Vagina (tissue), 2 donors: Measurements from ENCODE around the gene INPP5A. TPM values are rescaled to one million over a fixed set of nuclear protein-coding genes. Genes with fewer than 3 reads are reported as not detected.

Source experiments
- DNase-seq, 2 donors: peaks; one replicate each; pipeline ENCODE4 v3.0.0-alpha.2; 2017; ENCODE audit errors: extremely low spot score in 2 of 2
- H3K27ac ChIP-seq: fragments of 200-600 bp; sonication (generic); one replicate; pipeline ENCODE4 v1.5.1; 2019
- H3K27me3 ChIP-seq: fragments of 200-600 bp; sonication (generic); one replicate; pipeline ENCODE4 v1.5.1; 2019
- H3K36me3 ChIP-seq, 2 donors: fragments of 200-600 bp; sonication (generic); one replicate each; pipeline ENCODE4 v1.5.1; 2017 to 2019
- H3K4me1 ChIP-seq: fragments of 200-600 bp; sonication (generic); one replicate; pipeline ENCODE4 v1.5.1; 2019
- H3K4me3 ChIP-seq, 2 donors: fragments of 200-600 bp; sonication (generic); 1 replicate in 1 of 2; 2 replicates in 1 of 2; pipeline ENCODE4 v1.5.1; 2016 to 2019
- H3K9me3 ChIP-seq: fragments of 200-600 bp; sonication (generic); one replicate; pipeline ENCODE4 v1.5.1; 2019
- CTCF ChIP-seq, 3 experiments: fragments of 450-650 bp in 2 of 3; fragments of 200-600 bp in 1 of 3; sonication (generic) in 1 of 3; IDR thresholded peaks; one replicate each; pipeline ENCODE4 v1.5.1; 2017 to 2019; ENCODE audit warnings: antibody characterized with exemption in 3 of 3, mild to moderate bottlenecking in 2 of 3, moderate library complexity in 2 of 3
- POLR2A ChIP-seq, 2 donors: fragments of 450-650 bp; IDR thresholded peaks; one replicate each; pipeline ENCODE4 v1.6.1; 2017; ENCODE audit warnings: antibody characterized with exemption in 2 of 2, mild to moderate bottlenecking in 2 of 2, moderate library complexity in 2 of 2
- POLR2AphosphoS5 ChIP-seq, 2 donors: sonication (generic); formaldehyde crosslinking; IDR thresholded peaks; one replicate each; pipeline ENCODE4 v1.9.0; 2017; ENCODE audit warnings: antibody characterized with exemption in 2 of 2, mild to moderate bottlenecking in 2 of 2, low read depth in 1 of 2; ENCODE audit not compliant: insufficient read depth in 1 of 2
- intact Hi-C: fragments of 100-400 bp; cut with DNase I; formaldehyde crosslinking; loops from one replicate; pipeline ENCODE4 v1.15.1; 2023
- total RNA-seq: library from RNA; depleted of rRNA; stranded (reverse); fragments of >200 nt; gene quantifications from one replicate; pipeline ENCODE4 v1.2.3, GENCODE V29; 2016

Gene INPP5A
- total RNA-seq, 1 donor from 2014 or later, result 24.3 TPM

- no peaks in the 10 kb centered on the region for H3K27me3 ChIP-seq
- intact Hi-C loops, result no loop called here
- H3K4me1 ChIP-seq, result peaks cover 6% of the 10 kb centered on the region
Observed at GRCh38 chr10:132656283-132657126, 118.9 kb downstream of the INPP5A start.

GRCh38 chr10:132657127-132657706 is 119.6 kb downstream of the INPP5A start:
- Histone ChIP-seq H3K36me3 (peaks cover 0 to 14% of the 10 kb centered on the region in 2 donors), H3K9me3 (no peaks in the 10 kb centered on the region), H3K4me1 (peaks cover 6% of the 10 kb centered on the region), H3K27ac (no peak overlapping the region), H3K4me3 (no peak overlapping the region), H3K27me3 (no peaks in the 10 kb centered on the region)
- DNase-seq, result no peak
- TF ChIP-seq CTCF (IDR thresholded peaks at IDR 0.05) (no peak), POLR2A (IDR thresholded peaks at IDR 0.05) (no peak), POLR2AphosphoS5 (IDR thresholded peaks at IDR 0.05; ENCODE audit: insufficient read depth in 1 of 2, low read depth in 1 of 2) (no peak)
- intact Hi-C loops, result no loop called here

More at GRCh38 chr10:132656283-132657126, 118.9 kb downstream of the INPP5A start:
- H3K9me3 ChIP-seq, result no peaks in the 10 kb centered on the region
- H3K4me3 ChIP-seq, result no peak overlapping the region
- no peak overlapping the region for H3K27ac ChIP-seq
- no peak for DNase-seq
- H3K36me3 ChIP-seq, result peaks cover 0 to 14% of the 10 kb centered on the region in 2 donors
- no peak for TF ChIP-seq CTCF (IDR thresholded peaks at IDR 0.05)
- TF ChIP-seq POLR2AphosphoS5 (IDR thresholded peaks at IDR 0.05; ENCODE audit: insufficient read depth in 1 of 2, low read depth in 1 of 2), result no peak
- TF ChIP-seq POLR2A (IDR thresholded peaks at IDR 0.05), result no peak

- Histone ChIP-seq H3K36me3 (peaks cover 0 to 10% of the 10 kb centered on the region in 2 donors), H3K27ac (no peak overlapping the region), H3K4me1 (peaks cover 6% of the 10 kb centered on the region), H3K4me3 (no peak overlapping the region), H3K9me3 (no peaks in the 10 kb centered on the region), H3K27me3 (no peaks in the 10 kb centered on the region)
- intact Hi-C loops, result no loop called here
- no peak for DNase-seq
- TF ChIP-seq POLR2A (IDR thresholded peaks at IDR 0.05), result no peak
- TF ChIP-seq CTCF (IDR thresholded peaks at IDR 0.05), result no peak
- no peak for TF ChIP-seq POLR2AphosphoS5 (IDR thresholded peaks at IDR 0.05; ENCODE audit: insufficient read depth in 1 of 2, low read depth in 1 of 2)
Observed at GRCh38 chr10:132657748-132658147, 120.2 kb downstream of the INPP5A start.

GRCh38 chr10:132658546-132659205 is 121.1 kb downstream of the INPP5A start:
- Histone ChIP-seq H3K4me1 (peaks cover 6% of the 10 kb centered on the region), H3K4me3 (no peak overlapping the region), H3K9me3 (no peaks in the 10 kb centered on the region), H3K27ac (no peak overlapping the region), H3K27me3 (no peaks in the 10 kb centered on the region), H3K36me3 (peaks cover 0 to 5% of the 10 kb centered on the region in 2 donors)
- no peak for TF ChIP-seq POLR2A (IDR thresholded peaks at IDR 0.05)
- TF ChIP-seq POLR2AphosphoS5 (IDR thresholded peaks at IDR 0.05; ENCODE audit: insufficient read depth in 1 of 2, low read depth in 1 of 2), result no peak
- no peak for TF ChIP-seq CTCF (IDR thresholded peaks at IDR 0.05)
- intact Hi-C loops, result no loop called here
- no peak for DNase-seq
